H1 (cell line): ENCODE data around the gene GRIK2. TPM values are rescaled to one million over a fixed set of nuclear protein-coding genes. Genes with fewer than 3 reads are reported as not detected.

ENCODE experiments used
- CTCF ChIA-PET: fragments of 300-600 bp; sonication (Branson Sonifier 250); formaldehyde crosslinking; loops from one replicate; lab custom pipeline; 2021; ENCODE audit not compliant: partially characterized antibody; lab: Charles Lee
- POLR2A ChIA-PET: fragments of 300-600 bp; sonication (Branson Sonifier 250); formaldehyde crosslinking; loops from one replicate; lab custom pipeline; 2021; ENCODE audit warnings: inconsistent platforms; ENCODE audit not compliant: partially characterized antibody; lab: Charles Lee
- DNase-seq, 2 experiments: peaks; one replicate each; pipeline versions ENCODE4 v3.0.0 to v3.0.0-alpha.2; 2010 to 2022; ENCODE audit warnings: low spot score in 2 of 2, low read depth in 1 of 2, mixed read lengths in 1 of 2
- FAIRE-seq: peaks from 2 replicates; lab custom pipeline; 2011; peaks lifted over from hg19 to GRCh38; lab: Jason Lieb, UNC
- H2AFZ ChIP-seq: 2 replicates; pipeline ENCODE4 v1.8.1; 2012; ENCODE audit warnings: low read length, inconsistent platforms
- H2AK5ac ChIP-seq: 2 replicates; pipeline ENCODE4 v1.6.1; 2013; ENCODE audit warnings: low read depth, low read length
- H2BK120ac ChIP-seq: replicated peaks from 2 replicates; pipeline ENCODE3; 2013; ENCODE audit warnings: low read depth, low read length, inconsistent platforms
- H2BK12ac ChIP-seq: 2 replicates; pipeline ENCODE4 v1.6.1; 2013; ENCODE audit warnings: low read depth, low read length
- H2BK15ac ChIP-seq: 2 replicates; pipeline ENCODE4 v1.6.1; 2013; ENCODE audit warnings: low read length
- H2BK20ac ChIP-seq: 2 replicates; pipeline ENCODE4 v1.6.1; 2013; ENCODE audit warnings: low read length
- H2BK5ac ChIP-seq: 2 replicates; pipeline ENCODE4 v1.6.1; 2013; ENCODE audit warnings: low read depth, low read length
- H3K14ac ChIP-seq: 2 replicates; pipeline ENCODE4 v1.6.1; 2013; ENCODE audit warnings: inconsistent platforms; ENCODE audit not compliant: insufficient read length
- H3K18ac ChIP-seq: 2 replicates; pipeline ENCODE4 v1.6.1; 2013; ENCODE audit warnings: low read length; ENCODE audit errors: extremely low read depth
- H3K23ac ChIP-seq: 2 replicates; pipeline ENCODE4 v1.6.1; 2013; ENCODE audit warnings: inconsistent platforms; ENCODE audit not compliant: insufficient read length
- H3K23me2 ChIP-seq: 2 replicates; pipeline ENCODE4 v1.6.1; 2013; ENCODE audit warnings: low read depth, low read length
- H3K27ac ChIP-seq: 2 replicates; pipeline ENCODE4 v1.6.1; 2011; ENCODE audit warnings: low read depth, low read length, inconsistent platforms
- H3K27me3 ChIP-seq, 4 experiments: replicated peaks in 1 of 4; 1 replicate in 1 of 4; 2 replicates in 3 of 4; pipeline versions ENCODE4 v1.6.1 to v1.8.1; 2011 to 2013; ENCODE audit warnings: low read length in 3 of 4, mild to moderate bottlenecking in 3 of 4, inconsistent platforms in 2 of 4, mixed read lengths in 2 of 4, moderate library complexity in 1 of 4; ENCODE audit not compliant: control insufficient read depth in 3 of 4, insufficient read depth in 3 of 4; ENCODE audit errors: extremely low read depth in 1 of 4
- H3K36me3 ChIP-seq, 4 experiments: 2 replicates each; pipeline versions ENCODE4 v1.6.1 to v1.8.1; 2011 to 2013; ENCODE audit warnings: mild to moderate bottlenecking in 4 of 4, low read length in 3 of 4, moderate library complexity in 2 of 4, control low read depth in 1 of 4, inconsistent platforms in 1 of 4; ENCODE audit not compliant: insufficient read depth in 4 of 4, control insufficient read depth in 2 of 4
- H3K4ac ChIP-seq: replicated peaks from 2 replicates; pipeline ENCODE3; 2013; ENCODE audit warnings: low read length, low read depth, mixed read lengths, inconsistent platforms; ENCODE audit not compliant: insufficient read length
- H3K4me1 ChIP-seq, 4 experiments: replicated peaks in 1 of 4; 1 replicate in 1 of 4; 2 replicates in 3 of 4; pipeline versions ENCODE4 v1.6.1 to v1.8.1; 2011 to 2013; ENCODE audit warnings: low read length in 3 of 4, inconsistent platforms in 2 of 4, mixed read lengths in 1 of 4; ENCODE audit not compliant: insufficient read depth in 4 of 4, control insufficient read depth in 3 of 4
- H3K4me2 ChIP-seq, 2 experiments: 2 replicates each; pipeline versions ENCODE4 v1.6.1 to v1.8.1; 2011 to 2013; ENCODE audit warnings: low read depth in 2 of 2, low read length in 2 of 2, control low read depth in 1 of 2, inconsistent platforms in 1 of 2, mild to moderate bottlenecking in 1 of 2; ENCODE audit not compliant: insufficient read depth in 1 of 2
- H3K4me3 ChIP-seq, 4 experiments: fragments of 200-600, 300-600 bp in 1 of 4; sonication (generic), shearing (Covaris generic), sonication (Bioruptor Twin) in 1 of 4; 2 replicates each; pipeline versions ENCODE4 v1.5.1 to v1.8.1; 2011 to 2016; ENCODE audit warnings: low read length in 4 of 4, low read depth in 3 of 4, control low read depth in 2 of 4, inconsistent platforms in 2 of 4, mild to moderate bottlenecking in 2 of 4, mixed read lengths in 1 of 4, moderate library complexity in 1 of 4; ENCODE audit not compliant: insufficient read depth in 2 of 4; ENCODE audit errors: extremely low read depth in 1 of 4
- H3K56ac ChIP-seq: replicated peaks from 2 replicates; pipeline ENCODE3; 2013; ENCODE audit warnings: low read depth, mild to moderate bottlenecking, mixed read lengths, low read length, inconsistent platforms; ENCODE audit not compliant: insufficient read length
- H3K79me1 ChIP-seq: 2 replicates; pipeline ENCODE4 v1.6.1; 2013; ENCODE audit warnings: low read depth, low read length, control low read depth
- H3K79me2 ChIP-seq, 2 experiments: 2 replicates each; pipeline versions ENCODE4 v1.6.1 to v1.8.1; 2012 to 2013; ENCODE audit warnings: low read length in 2 of 2, mild to moderate bottlenecking in 2 of 2, inconsistent platforms in 1 of 2; ENCODE audit not compliant: insufficient read depth in 2 of 2, control insufficient read depth in 1 of 2
- H3K9ac ChIP-seq, 4 experiments: replicated peaks in 1 of 4; 1 replicate in 1 of 4; 2 replicates in 3 of 4; pipeline versions ENCODE4 v1.6.1 to v1.8.1; 2011 to 2013; ENCODE audit warnings: low read depth in 3 of 4, low read length in 3 of 4, control low read depth in 2 of 4, mild to moderate bottlenecking in 2 of 4, moderate library complexity in 2 of 4, inconsistent platforms in 1 of 4; ENCODE audit errors: extremely low read depth in 1 of 4
- H3K9me3 ChIP-seq, 2 experiments: 2 replicates each; pipeline versions ENCODE4 v1.6.1 to v1.8.1; 2012 to 2013; ENCODE audit warnings: mild to moderate bottlenecking in 2 of 2, moderate library complexity in 2 of 2, control low read depth in 1 of 2, inconsistent platforms in 1 of 2, low read depth in 1 of 2, low read length in 1 of 2, mixed read lengths in 1 of 2; ENCODE audit not compliant: insufficient read depth in 2 of 2
- H4K20me1 ChIP-seq, 2 experiments: replicated peaks in 1 of 2; 2 replicates each; pipeline versions ENCODE3 to v1.8.1; 2011 to 2013; ENCODE audit warnings: inconsistent platforms in 2 of 2, low read length in 2 of 2, mild to moderate bottlenecking in 1 of 2; ENCODE audit not compliant: insufficient read depth in 2 of 2, control insufficient read depth in 1 of 2
- H4K5ac ChIP-seq: 2 replicates; pipeline ENCODE4 v1.6.1; 2013; ENCODE audit warnings: low read length, low read depth, mixed read lengths, inconsistent platforms; ENCODE audit not compliant: insufficient read length
- H4K8ac ChIP-seq: 2 replicates; pipeline ENCODE4 v1.8.0; 2013; ENCODE audit warnings: mild to moderate bottlenecking, moderate library complexity, low read length, inconsistent platforms; ENCODE audit not compliant: insufficient read depth; ENCODE audit errors: extremely low read depth
- H4K91ac ChIP-seq: replicated peaks from 2 replicates; pipeline ENCODE3; 2013; ENCODE audit warnings: low read length, mixed read lengths, inconsistent platforms; ENCODE audit not compliant: insufficient read length
- CEBPB ChIP-seq: IDR thresholded peaks from 2 replicates; pipeline ENCODE4 v1.6.1; 2012; ENCODE audit warnings: low read depth, low read length
- CTCF ChIP-seq, 3 experiments: IDR thresholded peaks; 1 replicate in 2 of 3; 2 replicates in 1 of 3; pipeline versions ENCODE4 v1.5.1 to v1.6.1; 2011; ENCODE audit warnings: low read length in 3 of 3, mild to moderate bottlenecking in 3 of 3, inconsistent platforms in 2 of 3, low read depth in 1 of 3, moderate library complexity in 1 of 3; ENCODE audit not compliant: insufficient read depth in 1 of 3; ENCODE audit errors: control extremely low read depth in 1 of 3
- JUND ChIP-seq: IDR thresholded peaks from 2 replicates; pipeline ENCODE4 v1.6.1; 2011; ENCODE audit warnings: mild to moderate bottlenecking, improper control_type of control experiment, low read length
- NRF1 ChIP-seq: IDR thresholded peaks from 2 replicates; pipeline ENCODE4 v1.6.1; 2011; ENCODE audit warnings: mild to moderate bottlenecking, low read depth, low read length, improper control_type of control experiment
- RAD21 ChIP-seq, 2 experiments: IDR thresholded peaks in 1 of 2; conservative IDR thresholded peaks in 1 of 2; 2 replicates each; pipeline ENCODE4 v1.6.1; 2011; ENCODE audit warnings: low read depth in 2 of 2, low read length in 2 of 2, improper control_type of control experiment in 1 of 2, inconsistent platforms in 1 of 2, mild to moderate bottlenecking in 1 of 2, moderate library complexity in 1 of 2
- WGBS, 2 experiments: shearing (Covaris generic) in 1 of 2; methylation state at CpG; one replicate each; pipeline versions ENCODE4 v1.1.6 to v1.1.7; 2013 to 2015; ENCODE audit warnings: low lambda C conversion rate in 2 of 2, mixed read lengths in 2 of 2, inconsistent platforms in 1 of 2, low coverage in 1 of 2, missing lambda C conversion rate in 1 of 2; ENCODE audit not compliant: insufficient replicate concordance in 2 of 2, insufficient coverage in 1 of 2, insufficient read length in 1 of 2; ENCODE audit errors: extremely low coverage in 1 of 2, missing lambda C conversion rate in 1 of 2; 5-methylcytosine and 5-hydroxymethylcytosine counted together
- polyA plus RNA-seq, 7 experiments: library from polyadenylated mRNA; depleted of rRNA in 3 of 7; stranded (reverse) in 5 of 7; unstranded in 2 of 7; fragments of >200 nt in 5 of 7; fragments of 200-250 nt in 2 of 7; gene quantifications; 1 replicate in 5 of 7; 2 replicates in 1 of 7; 4 replicates in 1 of 7; pipeline versions ENCODE4 v1.2.1 to v1.2.3, GENCODE V29; 2011 to 2013; ENCODE audit warnings: missing spikeins in 2 of 7, mixed read lengths in 2 of 7
- total RNA-seq: library from RNA; stranded (reverse); fragmentation: NEBNext Ultra II Directional; extraction: Animal tissue kit (Norgen Biotek cat#: 25700); gene quantifications from 2 replicates; pipeline ENCODE4 v1.2.1, GENCODE V29; 2021

GRIK2 gene
- total and polyA plus RNA-seq, 2 of the 8 experiments (the other 6 are each of a cell fraction or from before 2014, with no cell fraction given): 1.8 to 2.2 TPM

GRCh38 chr6:102114402-102114801 lies 720.9 kb downstream of the GRIK2 start:
- H3K36me3 ChIP-seq: no peaks in the 10 kb centered on the region
- no peak overlapping the region for H2BK5ac ChIP-seq
- H3K9me3 ChIP-seq: 0 out of 4 replicates have a peak, but pooled peaks cover 0 to 4% of the 10 kb centered on the region in 2 experiments
- H2BK12ac ChIP-seq: no peak overlapping the region
- DNase-seq: no peak
- H3K79me2 ChIP-seq: no peaks in the 10 kb centered on the region
- H2BK120ac ChIP-seq: no peak overlapping the region
- no peak overlapping the region for H3K4ac ChIP-seq
- H3K14ac ChIP-seq: no peak overlapping the region
- H3K4me2 ChIP-seq: no peak overlapping the region
- TF ChIP-seq JUND (no peak), CTCF (IDR thresholded peaks at IDR 0.05; ENCODE audit: control extremely low read depth in 1 of 3, insufficient read depth in 1 of 3, low read depth in 1 of 3, low read length in 3 of 3) (peak in 2 of 3 experiments; percentile 55 to 58; a peak in 3 of 4 replicates), RAD21 (IDR thresholded peaks at IDR 0.05 in 1 of 2, conservative IDR thresholded peaks at IDR 0.05 in 1 of 2; ENCODE audit: low read depth in 2 of 2, low read length in 2 of 2) (peak; percentile 77 to 82), CEBPB (no peak), NRF1 (no peak)
- TF ChIP-seq, all 59 proteins: peak for 2
- Histone ChIP-seq H3K18ac (no peak overlapping the region), H3K23ac (no peak overlapping the region), H3K4me3 (no peak overlapping the region), H3K27me3 (no peaks in the 10 kb centered on the region), H2AK5ac (no peak overlapping the region), H4K20me1 (no peaks in the 10 kb centered on the region), H3K23me2 (no peaks in the 10 kb centered on the region), H3K9ac (no peak overlapping the region), H2BK20ac (no peak overlapping the region), H3K79me1 (no peaks in the 10 kb centered on the region), H3K56ac (no peak overlapping the region), H2AFZ (no peak overlapping the region), H4K8ac (no peak overlapping the region), H2BK15ac (no peak overlapping the region), H3K4me1 (no peaks in the 10 kb centered on the region), H4K5ac (no peak overlapping the region), H3K27ac (no peak overlapping the region), H4K91ac (no peak overlapping the region)
- ChIA-PET POLR2A (no interaction called here), CTCF (interaction anchor here (0.8 to 1.7 kb wide), 11 partner anchors 8 to 606 kb away, joined by 3 to 5 read pairs (median 3); no protein-coding TSS in a partner anchor)
- 44% methylated on average over 2 of the region's 2 CpGs; no CpG with 5 or more reads in 1 of the 2 experiments for WGBS, 2 experiments
- FAIRE-seq: peak; percentile 79
